DND-41 (cell line): ENCODE results near the gene FBP1.

Source experiments
- ATAC-seq: fragments of 200-7000 bp; cut with Tn5 transposase; 3 replicates; pipeline ENCODE4 v1.9.1; 2021; ENCODE audit warnings: low read depth; ENCODE audit not compliant: insufficient read depth
- DNase-seq: peaks from one replicate; pipeline ENCODE4 v3.0.0-alpha.2; 2020
- H2AFZ ChIP-seq: 2 replicates; pipeline ENCODE4 v1.6.0; 2012; ENCODE audit warnings: low read depth, low read length
- H3K27ac ChIP-seq: 2 replicates; pipeline ENCODE4 v1.5.1; 2012; ENCODE audit warnings: low read length, inconsistent platforms
- H3K27me3 ChIP-seq: fragments of 200-600 bp; sonication (generic); 2 replicates; pipeline ENCODE4 v1.6.0; 2012; ENCODE audit warnings: low read length, mild to moderate bottlenecking, inconsistent platforms; ENCODE audit not compliant: insufficient read depth, poor library complexity
- H3K36me3 ChIP-seq: 2 replicates; pipeline ENCODE4 v1.5.1; 2012; ENCODE audit warnings: low read length, inconsistent platforms; ENCODE audit not compliant: insufficient read depth
- H3K4me1 ChIP-seq: 2 replicates; pipeline ENCODE4 v1.5.1; 2012; ENCODE audit warnings: mild to moderate bottlenecking, low read length; ENCODE audit not compliant: insufficient read depth
- H3K4me2 ChIP-seq: 2 replicates; pipeline ENCODE4 v1.6.0; 2012; ENCODE audit warnings: mild to moderate bottlenecking, moderate library complexity, low read length, inconsistent platforms; ENCODE audit not compliant: insufficient read depth
- H3K4me3 ChIP-seq, 2 experiments: fragments of 200-600 bp in 1 of 2; shearing (Covaris generic) in 1 of 2; 2 replicates each; pipeline ENCODE4 v1.5.1; 2012 to 2016; ENCODE audit warnings: inconsistent platforms in 2 of 2, low read length in 2 of 2, mild to moderate bottlenecking in 2 of 2, low read depth in 1 of 2, moderate library complexity in 1 of 2
- H3K79me2 ChIP-seq: 2 replicates; pipeline ENCODE4 v1.6.0; 2012; ENCODE audit warnings: low read length, inconsistent platforms; ENCODE audit not compliant: insufficient read depth
- H3K9ac ChIP-seq: 2 replicates; pipeline ENCODE4 v1.6.0; 2012; ENCODE audit warnings: low read depth, mild to moderate bottlenecking, inconsistent platforms, low read length, moderate library complexity
- H3K9me3 ChIP-seq: 2 replicates; pipeline ENCODE4 v1.5.1; 2012; ENCODE audit warnings: low read length, moderate library complexity, mild to moderate bottlenecking, inconsistent platforms; ENCODE audit not compliant: insufficient read depth, severe bottlenecking
- H4K20me1 ChIP-seq: 2 replicates; pipeline ENCODE4 v1.6.0; 2012; ENCODE audit warnings: low read length; ENCODE audit not compliant: insufficient read depth
- EZH2 ChIP-seq: IDR thresholded peaks from 3 replicates; pipeline ENCODE4 v1.6.1; 2012; ENCODE audit warnings: borderline replicate concordance, low read depth, mild to moderate bottlenecking, moderate library complexity, low read length, inconsistent platforms; ENCODE audit not compliant: severe bottlenecking
- TF ChIP-seq, protein P1 (sequence below): IDR thresholded peaks from 2 replicates; pipeline ENCODE4 v1.5.1; 2012; ENCODE audit warnings: borderline replicate concordance, low read length, moderate library complexity, mild to moderate bottlenecking; ENCODE audit not compliant: poor library complexity, severe bottlenecking; ENCODE audit errors: extremely low read depth

Gene FBP1

DNA sequence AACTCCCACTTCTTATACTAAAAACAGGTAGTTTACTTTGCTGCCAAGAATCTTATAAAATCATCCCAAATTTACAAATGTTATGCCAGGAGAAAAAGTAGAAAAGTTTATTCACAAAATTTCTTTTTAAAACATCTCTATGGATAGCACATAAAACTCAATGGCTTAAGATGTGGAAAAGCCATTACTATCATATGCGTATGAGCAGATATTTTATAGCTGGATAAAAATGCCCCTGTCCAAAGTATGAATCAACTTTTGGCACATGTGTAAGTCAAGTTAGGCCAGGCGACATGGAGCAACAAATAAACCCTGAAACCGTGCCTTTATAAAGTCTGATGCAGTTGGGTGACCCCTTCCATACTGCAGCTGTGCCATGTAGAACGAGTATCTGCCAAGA is 38.6 kb upstream of the FBP1 start:
- no peaks in the 10 kb centered on the region for H4K20me1 ChIP-seq
- H3K9ac ChIP-seq = no peak overlapping the region
- no peaks in the 10 kb centered on the region for H3K36me3 ChIP-seq
- DNase-seq (no peak), ATAC-seq (no peak)
- H3K4me1 ChIP-seq = no peaks in the 10 kb centered on the region
- no peaks in the 10 kb centered on the region for H3K9me3 ChIP-seq
- H3K27me3 ChIP-seq = peaks cover 8% of the 10 kb centered on the region
- H2AFZ ChIP-seq = no peak overlapping the region
- no peaks in the 10 kb centered on the region for H3K79me2 ChIP-seq
- no peak overlapping the region for H3K4me2 ChIP-seq
- H3K4me3 ChIP-seq = no peak overlapping the region
- H3K27ac ChIP-seq = no peak overlapping the region
- no peak for TF ChIP-seq EZH2
- TF ChIP-seq, protein P1, sequence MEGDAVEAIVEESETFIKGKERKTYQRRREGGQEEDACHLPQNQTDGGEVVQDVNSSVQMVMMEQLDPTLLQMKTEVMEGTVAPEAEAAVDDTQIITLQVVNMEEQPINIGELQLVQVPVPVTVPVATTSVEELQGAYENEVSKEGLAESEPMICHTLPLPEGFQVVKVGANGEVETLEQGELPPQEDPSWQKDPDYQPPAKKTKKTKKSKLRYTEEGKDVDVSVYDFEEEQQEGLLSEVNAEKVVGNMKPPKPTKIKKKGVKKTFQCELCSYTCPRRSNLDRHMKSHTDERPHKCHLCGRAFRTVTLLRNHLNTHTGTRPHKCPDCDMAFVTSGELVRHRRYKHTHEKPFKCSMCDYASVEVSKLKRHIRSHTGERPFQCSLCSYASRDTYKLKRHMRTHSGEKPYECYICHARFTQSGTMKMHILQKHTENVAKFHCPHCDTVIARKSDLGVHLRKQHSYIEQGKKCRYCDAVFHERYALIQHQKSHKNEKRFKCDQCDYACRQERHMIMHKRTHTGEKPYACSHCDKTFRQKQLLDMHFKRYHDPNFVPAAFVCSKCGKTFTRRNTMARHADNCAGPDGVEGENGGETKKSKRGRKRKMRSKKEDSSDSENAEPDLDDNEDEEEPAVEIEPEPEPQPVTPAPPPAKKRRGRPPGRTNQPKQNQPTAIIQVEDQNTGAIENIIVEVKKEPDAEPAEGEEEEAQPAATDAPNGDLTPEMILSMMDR = no peak

DNA sequence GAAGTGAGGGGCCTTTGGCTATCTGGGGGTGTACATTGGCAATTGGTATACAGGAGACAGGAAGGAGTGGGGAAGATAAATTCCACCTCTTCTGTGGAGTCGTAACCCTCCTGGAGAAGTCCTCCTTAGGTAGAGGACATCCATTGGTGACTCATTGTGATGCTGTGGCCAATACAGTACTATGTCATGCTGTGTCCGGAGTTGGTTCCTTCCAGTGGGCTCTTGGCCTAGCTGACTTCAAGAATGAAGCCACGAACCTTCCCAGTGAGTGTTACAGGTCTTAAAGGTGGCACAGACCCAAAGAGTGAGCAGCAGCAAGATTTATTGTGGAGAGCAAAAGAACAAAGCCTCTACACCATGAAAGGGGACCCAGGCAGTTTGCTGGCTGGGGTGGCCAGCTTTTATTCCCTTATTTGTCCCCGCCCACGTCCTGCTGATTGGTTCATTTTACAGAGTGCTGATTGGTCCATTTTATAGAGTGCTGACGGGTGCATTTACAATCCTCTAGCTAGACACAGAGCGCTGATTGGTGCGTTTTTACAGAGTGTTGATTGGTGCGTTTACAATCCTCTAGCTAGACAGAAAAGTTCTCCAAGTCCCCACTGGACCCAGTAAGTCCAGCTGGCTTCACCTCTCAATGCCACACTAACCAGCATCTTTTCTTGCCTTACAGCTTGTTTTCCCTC is 37.3 kb upstream of the FBP1 start:
- Histone ChIP-seq H3K9me3 (no peaks in the 10 kb centered on the region), H3K27me3 (peaks cover 8% of the 10 kb centered on the region), H2AFZ (no peak overlapping the region), H3K27ac (no peak overlapping the region), H3K36me3 (no peaks in the 10 kb centered on the region), H4K20me1 (no peaks in the 10 kb centered on the region), H3K4me2 (no peak overlapping the region), H3K9ac (no peak overlapping the region), H3K79me2 (no peaks in the 10 kb centered on the region), H3K4me3 (no peak overlapping the region), H3K4me1 (no peaks in the 10 kb centered on the region)
- no peak for DNase-seq
- no peak for ATAC-seq
- TF ChIP-seq, protein P1 = no peak
- no peak for TF ChIP-seq EZH2

GRCh38 chr9:94675008-94675881 is 35.9 kb upstream of the FBP1 start:
- Histone ChIP-seq H3K4me2 (no peak overlapping the region), H3K79me2 (no peaks in the 10 kb centered on the region), H3K4me1 (no peaks in the 10 kb centered on the region), H3K9me3 (no peaks in the 10 kb centered on the region), H3K9ac (no peak overlapping the region), H3K4me3 (no peak overlapping the region), H2AFZ (no peak overlapping the region), H4K20me1 (no peaks in the 10 kb centered on the region), H3K27ac (no peak overlapping the region), H3K27me3 (peaks cover 8% of the 10 kb centered on the region), H3K36me3 (no peaks in the 10 kb centered on the region)
- no peak for ATAC-seq
- no peak for DNase-seq
- no peak for TF ChIP-seq EZH2
- TF ChIP-seq, protein P1 = no peak
